Measurements from ENCODE around the gene COL24A1.

COL24A1 gene

GRCh38 chr1:85689775-85690404, 466.7 kb downstream of the COL24A1 start:
- no peak for DNase-seq (ENCODE audit: low read depth, low spot score)

- DNase-seq (ENCODE audit: low read depth, low spot score), result no peak
These were observed 473.1 kb downstream of the COL24A1 start for GRCh38 chr1:85683292-85684025.

DNA sequence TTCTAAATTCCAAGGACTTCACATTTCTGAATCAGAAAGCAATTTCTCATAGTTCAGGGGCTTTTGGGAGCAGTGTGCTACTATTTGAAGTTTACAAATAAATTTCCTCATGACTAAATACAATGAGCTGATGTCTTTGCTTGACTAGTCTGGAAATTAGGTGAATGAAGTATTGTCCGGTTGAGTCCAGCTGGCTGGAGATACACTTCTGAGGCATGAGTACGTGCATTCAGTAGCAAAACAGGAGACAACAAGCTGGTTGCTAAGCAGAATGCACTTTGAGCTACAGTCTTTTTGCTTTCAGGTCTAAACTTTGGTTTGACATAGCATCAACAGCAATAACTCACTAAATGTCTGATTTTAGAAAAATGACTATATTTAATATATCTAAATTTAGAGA, 475.5 kb downstream of the COL24A1 start:
- no peak for DNase-seq (ENCODE audit: low read depth, low spot score)

All from smooth muscle cell of the brain vasculature (primary cell).